Upper lobe of left lung (tissue), 6 donors: ENCODE measurements around the gene IFNLR1. TPM values are rescaled to one million over a fixed set of nuclear protein-coding genes. Genes with fewer than 3 reads are reported as not detected.

Experiments used
- ATAC-seq, 2 donors: fragments of 200-7000 bp; cut with Tn5 transposase; one replicate each; pipeline ENCODE4 v1.9.1; 2022; ENCODE audit warnings: mild to moderate bottlenecking in 2 of 2, moderate library complexity in 2 of 2; ENCODE audit not compliant: low FRiP score in 2 of 2
- DNase-seq, 2 donors: peaks; one replicate each; pipeline ENCODE4 v3.0.0-alpha.2; 2019 to 2020
- H3K27ac ChIP-seq, 4 donors: fragments of 200-600 bp; sonication (generic); one replicate each; pipeline ENCODE4 v1.5.1; 2016 to 2019
- H3K27me3 ChIP-seq, 4 donors: fragments of 200-600 bp; sonication (generic); one replicate each; pipeline ENCODE4 v1.5.1; 2017 to 2019
- H3K36me3 ChIP-seq, 4 donors: fragments of 200-600 bp; sonication (generic); one replicate each; pipeline ENCODE4 v1.5.1; 2016 to 2019
- H3K4me1 ChIP-seq, 4 donors: fragments of 200-600 bp; sonication (generic); one replicate each; pipeline ENCODE4 v1.5.1; 2018 to 2019
- H3K4me3 ChIP-seq, 4 donors: fragments of 200-600 bp; sonication (generic); one replicate each; pipeline ENCODE4 v1.5.1; 2017 to 2019; ENCODE audit warnings: mild to moderate bottlenecking in 2 of 4, moderate library complexity in 1 of 4
- H3K9me3 ChIP-seq, 4 donors: fragments of 200-600 bp; sonication (generic); one replicate each; pipeline ENCODE4 v1.5.1; 2018 to 2019
- EP300 ChIP-seq, 4 donors: sonication (generic); formaldehyde crosslinking; IDR thresholded peaks; one replicate each; pipeline ENCODE4 v1.5.1; 2017; ENCODE audit warnings: antibody characterized with exemption in 4 of 4, control low read depth in 2 of 4
- POLR2A ChIP-seq, 4 donors: fragments of 450-650 bp; IDR thresholded peaks; one replicate each; pipeline ENCODE4 v1.5.1; 2016 to 2017; ENCODE audit warnings: antibody characterized with exemption in 4 of 4, mild to moderate bottlenecking in 2 of 4
- POLR2AphosphoS5 ChIP-seq, 2 donors: sonication (generic); formaldehyde crosslinking; IDR thresholded peaks; one replicate each; pipeline ENCODE4 v1.5.1; 2017; ENCODE audit warnings: antibody characterized with exemption in 2 of 2
- WGBS, 2 donors: methylation state at CpG; one replicate each; pipeline ENCODE4 v1.1.5; 2017 to 2018; 5-methylcytosine and 5-hydroxymethylcytosine counted together
- total RNA-seq, 6 donors: library from RNA; depleted of rRNA in 4 of 6; stranded (reverse); fragments of >200 nt in 4 of 6; gene quantifications; one replicate each; pipeline versions ENCODE4 v1.1.0 to v1.2.1, GENCODE V29; 2016 to 2021
- TF ChIP-seq, protein P1 (sequence below), 6 experiments: fragments of 450-650 bp in 4 of 6; fragments of 200-600 bp in 2 of 6; sonication (generic) in 2 of 6; IDR thresholded peaks; one replicate each; pipeline ENCODE4 v1.5.1; 2016 to 2019; ENCODE audit warnings: antibody characterized with exemption in 6 of 6
- donor health status: DM: no; HTN: no; CAD: no; lungs with moderate emphysema.
- donor health status: DM: no; HTN: yes; CAD: no; lungs with severe emphysema.

IFNLR1 gene
- total RNA-seq, 6 donors from 2014 or later = 4.1 to 15.5 (median 6.8) TPM

DNA sequence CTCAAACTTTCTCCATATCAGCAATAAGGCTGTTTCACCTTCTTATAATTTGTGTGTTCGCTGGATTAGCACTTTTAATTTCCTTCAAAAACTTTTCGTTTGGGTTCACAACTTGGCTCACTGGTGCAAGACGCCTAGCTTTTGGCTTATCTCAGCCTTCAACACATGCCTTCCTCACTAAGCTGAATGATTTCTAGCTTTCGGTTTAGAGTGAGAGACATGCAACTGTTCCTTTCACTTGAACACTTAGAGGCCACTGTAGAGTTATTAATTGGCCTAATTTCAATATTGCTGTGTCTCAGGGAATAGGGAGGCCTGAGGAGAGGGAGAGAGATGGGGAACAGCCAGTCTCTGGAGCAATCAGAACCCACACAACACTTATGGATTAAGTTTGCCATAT lies 41.2 kb upstream of the IFNLR1 start:
- Histone ChIP-seq H3K36me3 (no peaks in the 10 kb centered on the region), H3K4me3 (no peak overlapping the region), H3K4me1 (no peaks in the 10 kb centered on the region), H3K27me3 (no peaks in the 10 kb centered on the region), H3K27ac (no peak overlapping the region), H3K9me3 (no peaks in the 10 kb centered on the region)
- WGBS, 2 donors = 78% methylated on average over 4 of the region's 4 CpGs
- TF ChIP-seq POLR2A (IDR thresholded peaks at IDR 0.05) (no peak), EP300 (IDR thresholded peaks at IDR 0.05) (no peak), POLR2AphosphoS5 (IDR thresholded peaks at IDR 0.05) (no peak)
- TF ChIP-seq, protein P1, sequence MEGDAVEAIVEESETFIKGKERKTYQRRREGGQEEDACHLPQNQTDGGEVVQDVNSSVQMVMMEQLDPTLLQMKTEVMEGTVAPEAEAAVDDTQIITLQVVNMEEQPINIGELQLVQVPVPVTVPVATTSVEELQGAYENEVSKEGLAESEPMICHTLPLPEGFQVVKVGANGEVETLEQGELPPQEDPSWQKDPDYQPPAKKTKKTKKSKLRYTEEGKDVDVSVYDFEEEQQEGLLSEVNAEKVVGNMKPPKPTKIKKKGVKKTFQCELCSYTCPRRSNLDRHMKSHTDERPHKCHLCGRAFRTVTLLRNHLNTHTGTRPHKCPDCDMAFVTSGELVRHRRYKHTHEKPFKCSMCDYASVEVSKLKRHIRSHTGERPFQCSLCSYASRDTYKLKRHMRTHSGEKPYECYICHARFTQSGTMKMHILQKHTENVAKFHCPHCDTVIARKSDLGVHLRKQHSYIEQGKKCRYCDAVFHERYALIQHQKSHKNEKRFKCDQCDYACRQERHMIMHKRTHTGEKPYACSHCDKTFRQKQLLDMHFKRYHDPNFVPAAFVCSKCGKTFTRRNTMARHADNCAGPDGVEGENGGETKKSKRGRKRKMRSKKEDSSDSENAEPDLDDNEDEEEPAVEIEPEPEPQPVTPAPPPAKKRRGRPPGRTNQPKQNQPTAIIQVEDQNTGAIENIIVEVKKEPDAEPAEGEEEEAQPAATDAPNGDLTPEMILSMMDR (IDR thresholded peaks at IDR 0.05) = no peak
- ATAC-seq (no peak), DNase-seq (no peak)

DNA sequence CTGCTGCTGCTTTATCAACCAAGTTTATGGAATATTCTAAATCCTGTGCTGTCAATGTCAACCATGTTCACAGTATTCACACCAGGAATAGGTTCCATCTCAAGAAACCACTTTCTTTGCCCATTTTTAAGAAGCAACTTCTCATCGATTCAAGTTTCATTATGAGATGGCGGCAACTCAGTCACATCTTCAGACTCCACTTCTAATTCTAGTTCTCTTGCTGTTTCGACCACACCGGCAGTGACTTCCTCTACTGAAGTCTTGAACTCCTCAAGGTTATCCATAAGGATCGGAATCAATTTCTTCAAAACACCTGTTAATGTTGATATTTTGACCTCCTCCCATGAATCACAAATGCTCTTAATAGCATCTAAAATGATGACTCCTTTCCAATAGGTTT lies 39.7 kb upstream of the IFNLR1 start:
- TF ChIP-seq, protein P1 (IDR thresholded peaks at IDR 0.05) = no peak
- TF ChIP-seq POLR2A (IDR thresholded peaks at IDR 0.05) (no peak), EP300 (IDR thresholded peaks at IDR 0.05) (no peak), POLR2AphosphoS5 (IDR thresholded peaks at IDR 0.05) (no peak)
- DNase-seq = no peak
- H3K27me3 ChIP-seq = no peaks in the 10 kb centered on the region

DNA sequence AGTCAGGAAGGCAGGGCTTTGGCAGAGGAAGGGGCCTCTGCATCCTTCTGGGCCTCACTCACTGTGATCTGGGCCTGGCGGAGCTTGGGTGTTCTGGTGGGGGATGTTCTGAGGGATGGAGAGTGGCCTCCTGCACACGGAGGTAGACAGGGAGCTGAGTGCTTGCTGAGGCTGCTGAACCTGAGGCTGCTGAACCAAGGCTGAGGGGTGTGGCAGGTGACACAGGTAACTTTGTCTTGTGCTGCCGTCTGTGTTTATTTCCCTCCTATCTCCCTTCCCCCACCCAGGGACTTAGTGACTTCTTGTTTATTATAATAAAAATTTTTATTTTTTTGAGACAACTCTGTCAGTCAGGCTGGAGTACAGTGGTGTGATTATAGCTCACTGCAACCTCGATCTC lies 37.7 kb upstream of the IFNLR1 start:
- Histone ChIP-seq H3K9me3 (no peaks in the 10 kb centered on the region), H3K27ac (no peak overlapping the region), H3K27me3 (no peaks in the 10 kb centered on the region), H3K4me3 (no peak overlapping the region), H3K4me1 (no peaks in the 10 kb centered on the region), H3K36me3 (no peaks in the 10 kb centered on the region)
- no peak for ATAC-seq
- DNase-seq = no peak
- no peak for TF ChIP-seq POLR2A (IDR thresholded peaks at IDR 0.05)
- TF ChIP-seq, protein P1 (IDR thresholded peaks at IDR 0.05) = no peak
- no peak for TF ChIP-seq EP300 (IDR thresholded peaks at IDR 0.05)
- no peak for TF ChIP-seq POLR2AphosphoS5 (IDR thresholded peaks at IDR 0.05)
- 81 to 88% methylated on average over 3 to 4 of the region's 4 CpGs for WGBS, 2 donors

More for the DNA sequence above, 39.7 kb upstream of the IFNLR1 start:
- no peak overlapping the region for H3K4me3 ChIP-seq
- no peaks in the 10 kb centered on the region for H3K36me3 ChIP-seq
- no peak for ATAC-seq
- no peak overlapping the region for H3K27ac ChIP-seq
- H3K9me3 ChIP-seq = no peaks in the 10 kb centered on the region
- H3K4me1 ChIP-seq = no peaks in the 10 kb centered on the region
- WGBS, 2 donors = 80 to 85% methylated on average over 5 of the region's 5 CpGs

DNA sequence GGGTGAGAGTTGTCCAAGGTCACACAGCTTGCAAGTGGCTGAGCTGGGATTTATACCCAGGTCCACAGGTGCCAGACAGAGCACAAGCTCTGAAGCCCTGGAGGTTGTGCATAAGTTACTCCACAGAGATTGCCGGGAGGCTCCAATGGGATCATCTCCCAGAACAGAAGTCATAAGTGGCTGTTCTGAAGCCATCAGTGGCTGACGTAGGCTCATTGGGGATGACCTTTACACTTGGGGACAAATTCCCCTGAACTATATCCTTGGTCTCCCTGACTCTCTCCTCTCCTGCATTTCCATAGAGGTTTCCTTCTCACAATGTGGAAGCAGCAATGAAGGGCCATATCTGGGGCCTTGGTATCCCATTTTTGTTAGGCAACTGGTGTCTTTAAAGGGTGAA lies 37.0 kb upstream of the IFNLR1 start:
- no peak for ATAC-seq
- H3K4me1 ChIP-seq = no peaks in the 10 kb centered on the region
- no peaks in the 10 kb centered on the region for H3K9me3 ChIP-seq
- H3K4me3 ChIP-seq = no peak overlapping the region
- no peak overlapping the region for H3K27ac ChIP-seq
- 94% methylated on average over 2 of the region's 2 CpGs; no CpG with 5 or more reads in 1 of the 2 donors for WGBS, 2 donors
- no peak for TF ChIP-seq POLR2AphosphoS5 (IDR thresholded peaks at IDR 0.05)
- TF ChIP-seq, protein P1 (IDR thresholded peaks at IDR 0.05) = no peak
- TF ChIP-seq EP300 (IDR thresholded peaks at IDR 0.05) = no peak
- no peak for TF ChIP-seq POLR2A (IDR thresholded peaks at IDR 0.05)
- H3K36me3 ChIP-seq = no peaks in the 10 kb centered on the region
- no peak for DNase-seq
- no peaks in the 10 kb centered on the region for H3K27me3 ChIP-seq

DNA sequence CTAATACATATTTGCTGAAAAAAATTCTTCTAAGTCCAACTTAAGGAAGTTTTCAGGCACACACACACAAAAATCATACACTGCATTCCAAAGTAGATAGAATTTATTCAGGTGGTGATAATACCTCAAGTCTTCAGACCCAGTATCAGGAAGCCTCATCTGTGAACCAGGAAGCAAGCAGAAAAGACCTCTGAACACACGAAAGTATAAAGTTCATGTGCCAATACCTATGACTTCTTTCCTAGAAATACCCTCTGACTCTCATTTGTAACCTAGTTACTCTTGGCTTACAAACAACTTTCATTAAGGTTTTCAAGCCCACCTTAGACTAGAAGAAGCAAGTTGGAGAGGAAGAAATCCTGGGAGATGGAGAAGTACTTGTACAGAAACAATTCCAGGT lies 35.7 kb upstream of the IFNLR1 start:
- ATAC-seq (no peak), DNase-seq (no peak)
- H3K27ac ChIP-seq = no peak overlapping the region
- H3K27me3 ChIP-seq = no peaks in the 10 kb centered on the region
- no peaks in the 10 kb centered on the region for H3K4me1 ChIP-seq
- H3K4me3 ChIP-seq = no peak overlapping the region
- no peaks in the 10 kb centered on the region for H3K36me3 ChIP-seq
- TF ChIP-seq, protein P1 (IDR thresholded peaks at IDR 0.05) = no peak
- TF ChIP-seq POLR2AphosphoS5 (IDR thresholded peaks at IDR 0.05) (no peak), EP300 (IDR thresholded peaks at IDR 0.05) (no peak), POLR2A (IDR thresholded peaks at IDR 0.05) (no peak)
- H3K9me3 ChIP-seq = no peaks in the 10 kb centered on the region
- WGBS, 2 donors = 50 to 89% methylated on average over 1 of the region's 1 CpG
